HG03095 (cell line): ENCODE measurements around the gene GLIPR1.
"Not testable (repeated sequence)": the region's sequence is repeated elsewhere in the genome, so short reads cannot be mapped to it uniquely, and the experiment has no call there.

Experiments
- ATAC-seq: cut with Tn5 transposase; IDR thresholded peaks from one replicate; pipeline ENCODE4 v1.9.1; 2021; ENCODE audit warnings: moderate library complexity; ENCODE audit not compliant: unreplicated experiment

The GLIPR1 gene

DNA sequence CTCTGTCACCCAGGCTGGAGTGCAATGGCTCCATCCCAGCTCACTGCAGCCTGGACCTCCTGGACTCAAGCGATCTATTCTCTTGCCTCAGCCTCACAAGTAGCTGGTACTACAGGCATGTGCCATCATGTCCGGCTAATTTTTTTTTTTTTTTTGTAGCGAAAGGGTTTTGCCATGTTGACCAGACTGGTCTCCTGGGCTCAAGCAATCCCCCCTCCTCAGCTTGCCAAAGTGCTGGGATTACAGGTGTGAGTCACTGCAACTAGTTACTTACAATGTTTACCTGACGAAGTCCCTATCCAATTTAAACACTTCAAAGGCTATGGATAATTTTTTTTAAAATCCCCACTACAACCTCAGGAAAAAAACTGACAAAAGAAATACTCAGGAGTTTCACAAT, 29.1 kb downstream of the GLIPR1 start:
- ATAC-seq: no peak

DNA sequence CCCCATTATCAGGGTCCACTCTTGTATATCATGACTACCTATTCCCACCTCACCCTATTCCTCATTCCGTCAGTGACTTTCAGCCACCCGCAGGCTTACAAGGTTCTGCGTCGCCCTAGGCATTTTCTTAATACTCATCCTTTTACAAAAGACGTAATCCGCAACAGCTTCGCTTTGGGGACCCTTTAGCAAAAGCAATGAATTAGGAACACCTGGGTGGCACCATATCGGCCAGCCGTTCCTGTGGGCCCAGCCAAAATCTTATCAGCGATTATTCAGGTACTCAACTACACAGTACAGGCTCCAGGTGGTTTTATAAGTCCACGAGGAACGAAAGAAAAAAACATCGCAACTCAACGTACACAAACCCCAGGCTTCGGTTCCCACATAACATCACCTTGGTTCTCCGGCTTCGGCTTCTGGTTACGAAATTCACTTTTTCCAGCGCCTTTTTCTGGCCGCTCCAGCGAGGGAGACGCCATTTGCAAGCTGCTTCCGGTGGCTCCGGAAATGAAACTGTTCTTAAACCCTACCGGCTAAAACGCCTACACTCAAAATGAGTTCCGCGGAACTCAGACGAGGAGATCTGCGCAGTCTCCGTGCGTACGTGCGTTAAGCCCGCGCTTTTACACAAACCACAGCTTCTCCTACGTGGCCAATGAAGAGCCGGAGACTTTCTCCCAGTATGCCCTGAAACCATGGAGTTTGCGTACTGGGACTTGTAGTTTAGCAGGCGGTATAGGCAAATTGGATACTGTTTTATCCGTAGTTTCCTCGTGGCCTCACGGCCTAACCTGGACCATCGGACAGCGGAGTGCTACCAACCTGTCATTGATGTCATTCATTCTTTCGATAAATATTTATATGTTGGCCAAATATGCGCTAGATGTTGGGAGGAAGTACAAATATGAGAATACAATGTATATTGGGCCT, 30.8 kb downstream of the GLIPR1 start, which contains the start of gene KRR1:
TSS of gene KRR1 (minus strand) at position 494 of the 933 bp plus-strand sequence. CDS start at position 482, 12 bp downstream.
- ATAC-seq: peak; percentile 97

DNA sequence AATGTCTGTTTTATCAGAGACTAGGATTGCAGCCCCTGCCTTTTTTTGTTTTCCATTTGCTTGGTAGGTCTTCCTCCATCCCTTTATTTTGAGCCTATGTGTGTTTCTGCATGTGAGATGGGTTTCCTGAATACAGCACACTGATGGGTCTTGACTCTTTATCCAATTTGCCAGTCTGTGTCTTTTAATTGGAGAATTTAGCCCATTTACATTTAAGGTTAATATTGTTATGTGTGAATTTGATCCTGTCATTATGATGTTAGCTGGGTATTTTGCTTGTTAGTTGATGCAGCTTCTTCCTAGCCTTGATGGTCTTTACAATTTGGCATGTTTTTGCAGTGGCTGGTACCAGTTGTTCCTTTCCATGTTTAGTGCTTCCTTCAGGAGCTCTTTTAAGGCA, 40.7 kb downstream of the GLIPR1 start:
- ATAC-seq: not testable (repeated sequence)

- not testable (repeated sequence) for ATAC-seq
Measured at GRCh38 chr12:75522124-75522523, 41.6 kb downstream of the GLIPR1 start.

DNA sequence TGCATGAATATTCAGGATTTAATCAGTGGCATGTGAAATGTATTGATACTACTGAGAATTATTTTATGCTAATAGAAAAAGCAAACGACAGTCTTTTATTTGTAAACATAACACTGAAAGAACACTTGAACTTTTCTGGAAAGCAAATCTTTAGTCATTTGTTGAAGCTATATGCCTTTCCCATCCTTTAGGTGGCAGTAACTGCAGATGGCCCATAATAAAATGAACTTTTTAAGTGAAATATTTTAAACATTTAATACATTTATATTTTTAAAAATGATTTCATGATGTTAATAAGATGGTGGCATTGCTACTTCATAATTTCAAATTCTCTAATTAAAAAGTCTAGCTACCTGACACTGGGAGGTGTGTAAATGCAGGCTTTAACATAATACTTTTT, 44.7 kb downstream of the GLIPR1 start:
- ATAC-seq: no peak

DNA sequence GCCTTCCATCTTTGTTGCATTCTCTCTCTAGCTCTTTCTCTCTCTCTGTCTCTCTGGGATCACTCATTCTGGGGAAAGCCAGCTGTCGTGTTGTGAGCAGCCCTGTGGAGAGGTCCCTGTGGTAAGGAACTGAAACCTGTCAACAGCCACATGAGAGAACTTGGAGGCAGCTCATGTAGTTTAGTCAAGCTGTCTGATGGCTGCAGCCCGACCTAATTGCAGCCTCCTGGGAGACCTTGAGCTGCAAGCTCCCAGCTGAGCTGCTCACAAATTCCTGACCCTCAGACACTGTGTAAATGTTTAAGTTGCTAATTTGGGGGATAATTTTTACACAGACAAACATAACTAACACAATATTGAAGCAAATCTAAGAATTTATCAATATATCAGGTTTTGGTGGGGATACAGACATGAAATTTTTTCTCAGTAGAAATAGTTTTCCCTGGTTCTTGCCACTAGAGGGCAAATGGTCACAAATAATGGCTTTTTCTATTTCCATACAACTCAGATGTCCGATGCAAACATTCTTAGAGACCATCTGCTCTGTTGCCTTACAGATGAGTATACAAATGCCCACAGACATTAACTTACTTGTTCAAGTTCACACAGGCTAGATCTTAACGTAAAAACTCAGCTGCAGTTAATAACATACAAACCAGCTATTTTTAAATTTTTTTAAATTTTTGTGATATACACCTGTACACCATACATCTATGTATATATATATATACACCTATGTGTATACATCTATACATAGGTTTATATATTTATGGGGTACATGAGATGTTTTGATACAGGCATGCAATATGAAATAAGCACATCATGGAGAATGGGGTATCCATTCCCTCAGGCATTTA, 46.3 kb downstream of the GLIPR1 start:
- peak; percentile 94 for ATAC-seq

- ATAC-seq: no peak
Measured at GRCh38 chr12:75528272-75528671, 47.7 kb downstream of the GLIPR1 start.

DNA sequence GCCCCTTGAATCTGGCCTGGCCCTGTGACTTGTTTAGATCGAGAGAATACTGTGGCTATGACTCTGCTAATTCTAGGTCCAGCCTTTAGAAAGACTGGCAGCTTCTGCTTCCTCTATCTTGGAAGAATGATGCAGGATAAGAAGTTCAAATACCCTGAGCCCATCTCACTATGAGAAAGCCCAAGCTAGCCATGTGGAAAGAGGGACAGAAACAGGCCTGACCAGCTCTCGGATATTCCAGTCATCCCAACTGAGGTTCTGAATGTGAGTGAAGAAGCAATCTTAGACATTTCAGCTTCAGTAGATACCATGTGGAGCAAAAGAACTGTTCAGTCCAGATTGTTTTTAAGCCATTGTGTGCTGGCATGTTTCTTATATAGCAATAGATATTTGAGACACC, 48.1 kb downstream of the GLIPR1 start:
- ATAC-seq: no peak

- ATAC-seq: no peak
Measured at GRCh38 chr12:75529316-75529715, 48.8 kb downstream of the GLIPR1 start.

DNA sequence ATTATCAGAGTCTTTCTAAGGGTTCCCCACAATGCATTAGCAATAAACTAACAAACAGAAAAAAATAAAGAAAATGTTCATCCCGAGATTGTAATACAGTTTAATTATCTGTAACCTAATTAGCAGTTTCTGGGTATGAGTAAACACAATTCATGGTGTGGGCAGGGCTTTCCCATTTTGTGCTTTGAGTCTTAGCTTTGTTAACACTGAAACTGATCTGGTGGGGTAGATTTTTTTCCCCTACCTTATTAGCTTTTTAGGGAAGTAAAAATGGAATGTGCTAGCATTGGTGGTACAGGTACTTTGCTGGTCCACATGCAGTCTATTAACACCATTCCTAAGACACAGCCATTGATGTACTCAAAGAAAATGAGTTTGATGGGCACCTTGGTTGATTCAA, 49.3 kb downstream of the GLIPR1 start:
- ATAC-seq: no peak

DNA sequence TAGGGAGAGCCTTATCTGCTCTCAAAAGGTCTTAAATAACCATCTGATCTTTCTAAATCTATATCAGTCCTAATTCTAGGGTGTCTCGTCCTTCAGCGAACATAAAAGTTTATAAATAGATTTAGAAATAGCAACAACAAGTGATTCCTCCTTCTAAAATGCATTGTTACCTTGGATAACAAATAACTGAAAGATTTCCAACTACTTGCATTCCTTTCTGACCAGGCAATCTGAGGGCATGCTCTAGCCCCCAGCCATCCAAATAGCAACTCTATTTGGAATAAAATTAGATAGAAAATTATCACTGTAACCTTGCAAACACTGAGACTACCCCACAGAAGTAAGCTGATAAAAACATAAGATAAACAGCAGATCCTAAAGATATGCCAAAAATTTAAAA, 52.7 kb downstream of the GLIPR1 start:
- ATAC-seq: no peak

- no peak for ATAC-seq
Measured at GRCh38 chr12:75539889-75540288, 59.3 kb downstream of the GLIPR1 start.

DNA sequence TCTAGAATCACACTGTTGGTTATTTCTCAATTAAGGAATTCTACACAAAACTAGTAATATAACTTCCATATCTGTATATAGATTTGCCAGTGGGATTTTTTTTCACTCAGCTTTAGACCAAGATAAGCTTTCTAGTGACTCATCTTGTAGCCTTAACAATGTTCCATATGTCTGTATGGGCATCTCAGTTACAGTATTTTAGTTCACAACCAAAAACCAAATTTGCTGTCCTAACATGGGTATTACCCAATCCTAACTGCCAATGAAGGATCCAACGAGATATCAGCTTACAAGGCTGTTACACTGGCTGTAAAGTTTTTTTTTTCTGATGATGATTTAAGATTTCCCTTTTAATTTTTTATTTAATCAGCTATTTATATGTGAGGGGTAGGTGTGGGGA, 62.4 kb downstream of the GLIPR1 start:
- ATAC-seq: no peak

DNA sequence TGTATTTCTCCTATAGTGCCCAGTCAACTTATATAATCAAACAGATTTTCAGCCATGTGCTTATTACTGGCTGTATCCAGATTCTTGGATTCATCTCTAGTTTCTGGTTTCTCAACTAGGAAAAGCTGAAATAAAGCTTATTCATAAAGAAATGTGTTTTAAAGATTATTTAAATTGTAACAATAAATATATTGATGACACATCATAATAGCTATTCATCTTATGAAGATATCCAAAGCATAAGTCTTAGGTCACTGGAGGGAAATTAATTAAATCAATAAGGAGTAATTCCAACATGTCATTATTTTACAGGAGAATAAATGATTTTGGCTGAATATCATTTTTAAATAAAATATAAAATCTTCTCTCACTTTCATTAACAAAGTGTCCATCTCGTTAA, 63.0 kb downstream of the GLIPR1 start:
- no peak for ATAC-seq

- no peak for ATAC-seq
Measured at GRCh38 chr12:75545636-75546035, 65.1 kb downstream of the GLIPR1 start.

DNA sequence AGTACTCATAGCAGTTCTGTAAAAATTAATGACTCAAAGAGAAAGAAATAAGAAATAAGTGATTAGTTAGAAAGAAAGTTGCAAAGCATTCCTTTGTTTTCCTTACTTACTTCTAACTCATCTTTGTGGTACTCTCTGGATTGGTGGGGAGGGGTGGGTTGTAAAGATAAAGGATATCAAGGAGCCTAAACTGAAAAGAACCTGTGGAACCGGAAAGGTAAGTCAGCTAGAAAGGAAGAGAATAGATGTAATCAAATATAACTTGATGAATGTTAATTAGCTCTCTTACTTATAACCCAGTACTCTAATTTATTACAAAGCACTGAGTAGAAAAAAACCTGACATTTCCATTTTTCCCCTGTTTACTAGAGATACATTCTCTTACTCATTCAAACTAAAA, 68.3 kb downstream of the GLIPR1 start:
- no peak for ATAC-seq

DNA sequence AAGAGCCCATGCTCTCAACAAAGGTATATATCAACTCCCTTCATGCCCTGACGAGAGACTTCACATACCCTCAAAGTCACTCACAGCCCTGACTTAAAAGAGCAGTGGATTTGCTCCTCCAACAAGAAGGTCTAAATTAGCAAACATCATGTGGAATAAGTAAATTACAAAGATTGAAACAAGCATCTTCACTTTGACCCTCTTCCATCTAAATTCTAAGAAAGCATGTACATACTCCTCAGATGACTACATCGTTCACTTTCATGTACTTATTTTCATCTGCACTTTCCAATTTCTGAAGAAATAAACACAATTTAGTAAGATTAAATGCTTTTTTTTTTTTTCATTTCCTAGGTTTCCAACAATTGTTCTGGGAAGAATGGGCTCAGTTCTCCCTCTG, 69.4 kb downstream of the GLIPR1 start:
- ATAC-seq: no peak

GRCh38 chr12:75550401-75551240, 70.1 kb downstream of the GLIPR1 start:
- ATAC-seq: no peak

- ATAC-seq: no peak
Measured at GRCh38 chr12:75551477-75551876, 70.9 kb downstream of the GLIPR1 start.

- ATAC-seq: no peak
Measured at GRCh38 chr12:75553398-75553797, 72.8 kb downstream of the GLIPR1 start.
